Breast epithelium (tissue), 4 donors: ENCODE measurements around the gene ATF3. TPM values are rescaled to one million over a fixed set of nuclear protein-coding genes. Genes with fewer than 3 reads are reported as not detected.

ENCODE experiments used
- DNase-seq, 2 donors: peaks; one replicate each; pipeline ENCODE4 v3.0.0-alpha.2; 2019; ENCODE audit warnings: low spot score in 2 of 2
- H3K27ac ChIP-seq, 2 donors: fragments of 200-600 bp; sonication (generic) in 1 of 2; one replicate each; pipeline ENCODE4 v1.5.1; 2016 to 2019; ENCODE audit warnings: mild to moderate bottlenecking in 1 of 2
- H3K27me3 ChIP-seq, 2 donors: fragments of 200-600 bp; sonication (generic) in 1 of 2; one replicate each; pipeline versions ENCODE4 v1.5.1 to v1.6.0; 2017 to 2019; ENCODE audit warnings: control low read depth in 1 of 2, mild to moderate bottlenecking in 1 of 2
- H3K36me3 ChIP-seq: fragments of 200-600 bp; one replicate; pipeline ENCODE4 v1.5.1; 2019
- H3K4me1 ChIP-seq, 2 donors: fragments of 200-600 bp; sonication (generic); one replicate each; pipeline ENCODE4 v1.5.1; 2016 to 2019; ENCODE audit warnings: control low read depth in 1 of 2
- H3K4me3 ChIP-seq, 3 donors: fragments of 200-600 bp; sonication (generic); 1 replicate in 2 of 3; 2 replicates in 1 of 3; pipeline ENCODE4 v1.5.1; 2016 to 2019; ENCODE audit warnings: mild to moderate bottlenecking in 3 of 3, moderate library complexity in 2 of 3
- H3K9me3 ChIP-seq, 2 donors: fragments of 200-600 bp; sonication (generic) in 1 of 2; one replicate each; pipeline ENCODE4 v1.5.1; 2016 to 2019; ENCODE audit warnings: control low read depth in 1 of 2
- POLR2A ChIP-seq: fragments of 450-650 bp; IDR thresholded peaks from one replicate; pipeline ENCODE4 v1.6.1; 2016; ENCODE audit warnings: antibody characterized with exemption, mild to moderate bottlenecking, moderate library complexity
- POLR2AphosphoS5 ChIP-seq, 3 donors: sonication (generic); formaldehyde crosslinking; IDR thresholded peaks; one replicate each; pipeline ENCODE4 v1.6.1; 2017; ENCODE audit warnings: antibody characterized with exemption in 3 of 3
- intact Hi-C: fragments of 100-400 bp; cut with DNase I; formaldehyde crosslinking; loops from one replicate; pipeline ENCODE4 v1.15.1; 2023; ENCODE audit warnings: low total_unique reads
- total RNA-seq, 3 donors: library from RNA; depleted of rRNA; stranded (reverse); fragments of >200 nt; gene quantifications; one replicate each; pipeline ENCODE4 v1.1.0, GENCODE V29; 2016
- TF ChIP-seq, protein P1 (sequence below), 3 donors: fragments of 450-650 bp; IDR thresholded peaks; one replicate each; pipeline ENCODE4 v1.5.1; 2016 to 2017; ENCODE audit warnings: antibody characterized with exemption in 3 of 3, mild to moderate bottlenecking in 3 of 3, moderate library complexity in 3 of 3

ATF3 gene
- total RNA-seq, 3 donors from 2014 or later = 6.7 to 90.9 (median 26.9) TPM

- Histone ChIP-seq H3K9me3 (no peaks in the 10 kb centered on the region), H3K4me1 (no peaks in the 10 kb centered on the region), H3K27ac (no peak overlapping the region), H3K27me3 (no peaks in the 10 kb centered on the region), H3K36me3 (no peaks in the 10 kb centered on the region), H3K4me3 (no peak overlapping the region)
- no peak for DNase-seq
- TF ChIP-seq POLR2AphosphoS5 (IDR thresholded peaks at IDR 0.05) = no peak
- TF ChIP-seq, protein P1, sequence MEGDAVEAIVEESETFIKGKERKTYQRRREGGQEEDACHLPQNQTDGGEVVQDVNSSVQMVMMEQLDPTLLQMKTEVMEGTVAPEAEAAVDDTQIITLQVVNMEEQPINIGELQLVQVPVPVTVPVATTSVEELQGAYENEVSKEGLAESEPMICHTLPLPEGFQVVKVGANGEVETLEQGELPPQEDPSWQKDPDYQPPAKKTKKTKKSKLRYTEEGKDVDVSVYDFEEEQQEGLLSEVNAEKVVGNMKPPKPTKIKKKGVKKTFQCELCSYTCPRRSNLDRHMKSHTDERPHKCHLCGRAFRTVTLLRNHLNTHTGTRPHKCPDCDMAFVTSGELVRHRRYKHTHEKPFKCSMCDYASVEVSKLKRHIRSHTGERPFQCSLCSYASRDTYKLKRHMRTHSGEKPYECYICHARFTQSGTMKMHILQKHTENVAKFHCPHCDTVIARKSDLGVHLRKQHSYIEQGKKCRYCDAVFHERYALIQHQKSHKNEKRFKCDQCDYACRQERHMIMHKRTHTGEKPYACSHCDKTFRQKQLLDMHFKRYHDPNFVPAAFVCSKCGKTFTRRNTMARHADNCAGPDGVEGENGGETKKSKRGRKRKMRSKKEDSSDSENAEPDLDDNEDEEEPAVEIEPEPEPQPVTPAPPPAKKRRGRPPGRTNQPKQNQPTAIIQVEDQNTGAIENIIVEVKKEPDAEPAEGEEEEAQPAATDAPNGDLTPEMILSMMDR (IDR thresholded peaks at IDR 0.05) = no peak
- TF ChIP-seq POLR2A = no peak
- intact Hi-C loops = no loop called here
Observed at GRCh38 chr1:212597487-212597886, 11.1 kb upstream of the ATF3 start.

GRCh38 chr1:212600071-212600915 is 8.3 kb upstream of the ATF3 start:
- Histone ChIP-seq H3K36me3 (no peaks in the 10 kb centered on the region), H3K9me3 (no peaks in the 10 kb centered on the region), H3K27me3 (no peaks in the 10 kb centered on the region), H3K4me1 (no peaks in the 10 kb centered on the region), H3K27ac (no peak overlapping the region), H3K4me3 (no peak overlapping the region)
- intact Hi-C loops = no loop called here
- TF ChIP-seq, protein P1 (IDR thresholded peaks at IDR 0.05) = no peak
- TF ChIP-seq POLR2A (no peak), POLR2AphosphoS5 (IDR thresholded peaks at IDR 0.05) (no peak)
- no peak for DNase-seq

DNA sequence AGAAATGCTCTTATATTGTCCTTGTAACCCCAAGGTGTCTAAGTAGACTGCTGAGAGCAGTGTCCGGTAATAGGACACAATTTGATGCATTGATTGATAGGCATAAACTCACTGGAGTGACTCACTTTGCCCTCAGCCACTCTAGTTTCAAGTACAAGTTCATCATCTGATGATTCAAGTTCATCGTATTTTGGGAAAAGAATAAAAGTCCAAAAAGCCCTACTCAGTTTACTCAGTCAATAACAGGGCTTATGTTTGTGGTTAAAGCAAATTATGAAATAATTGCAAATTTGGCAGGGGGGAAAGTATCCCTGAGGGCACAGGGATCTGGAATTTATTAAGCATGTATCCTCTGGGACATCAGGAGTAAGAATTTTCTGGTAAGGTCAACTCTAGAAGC is 7.6 kb upstream of the ATF3 start:
- H3K27ac ChIP-seq = no peak overlapping the region
- DNase-seq = no peak
- H3K4me1 ChIP-seq = no peaks in the 10 kb centered on the region
- H3K4me3 ChIP-seq = no peak overlapping the region
- TF ChIP-seq POLR2AphosphoS5 (IDR thresholded peaks at IDR 0.05) = no peak
- TF ChIP-seq, protein P1 (IDR thresholded peaks at IDR 0.05) = no peak
- no peak for TF ChIP-seq POLR2A
- no peaks in the 10 kb centered on the region for H3K9me3 ChIP-seq
- no peaks in the 10 kb centered on the region for H3K36me3 ChIP-seq
- no peaks in the 10 kb centered on the region for H3K27me3 ChIP-seq
- intact Hi-C loops = no loop called here

DNA sequence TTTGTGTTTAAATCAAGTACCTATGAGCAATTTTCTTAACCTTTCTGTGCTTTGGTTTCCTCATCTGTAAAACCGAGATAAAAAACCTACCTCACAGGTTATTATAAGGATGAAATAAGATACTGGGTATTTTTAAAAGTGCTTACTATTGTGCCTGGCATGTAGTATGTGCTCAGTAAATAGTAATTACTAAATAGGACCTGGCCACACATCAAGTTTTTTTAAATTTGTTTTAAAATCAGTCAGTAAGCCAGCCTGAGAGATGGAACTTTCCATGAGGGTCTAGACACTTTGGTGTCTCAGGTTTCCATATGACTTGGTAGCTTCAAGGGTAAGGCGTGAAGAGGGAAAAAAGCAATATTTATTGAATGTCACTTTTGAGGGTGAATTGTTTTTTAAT is 7.0 kb upstream of the ATF3 start:
- no peaks in the 10 kb centered on the region for H3K36me3 ChIP-seq
- no peaks in the 10 kb centered on the region for H3K27me3 ChIP-seq
- TF ChIP-seq, protein P1 (IDR thresholded peaks at IDR 0.05) = no peak
- no peak for TF ChIP-seq POLR2A
- TF ChIP-seq POLR2AphosphoS5 (IDR thresholded peaks at IDR 0.05) = no peak
- H3K4me1 ChIP-seq = no peaks in the 10 kb centered on the region
- no peaks in the 10 kb centered on the region for H3K9me3 ChIP-seq
- no peak overlapping the region for H3K4me3 ChIP-seq
- intact Hi-C loops = no loop called here
- no peak overlapping the region for H3K27ac ChIP-seq
- DNase-seq = no peak
